GM23338 (cell line): ENCODE measurements around the gene SYT13.

Source experiments
- CREB1 ChIP-seq: fragments of 250-450 bp; sonication (Bioruptor Pico); IDR thresholded peaks from 2 replicates; pipeline ENCODE4 v1.5.0; 2020; ENCODE audit warnings: low read depth, mild to moderate bottlenecking, moderate library complexity
- EZH2 ChIP-seq: fragments of 200-600 bp; sonication (generic); IDR thresholded peaks from one replicate; pipeline ENCODE4 v1.8.0; 2017; ENCODE audit warnings: antibody characterized with exemption, mild to moderate bottlenecking, low read depth; ENCODE audit not compliant: unreplicated experiment
- EZH2phosphoT487 ChIP-seq: fragments of 200-600 bp; sonication (generic); IDR thresholded peaks from one replicate; pipeline ENCODE4 v1.8.1; 2018; ENCODE audit warnings: antibody characterized with exemption; ENCODE audit not compliant: unreplicated experiment
- JUNB ChIP-seq: IDR thresholded peaks from one replicate; pipeline ENCODE4 v1.6.1; 2016; ENCODE audit warnings: antibody characterized with exemption; ENCODE audit not compliant: unreplicated experiment
- NANOG ChIP-seq: IDR thresholded peaks from 2 replicates; pipeline ENCODE4 v1.6.1; 2016; ENCODE audit warnings: antibody characterized with exemption, borderline replicate concordance
- POLR2AphosphoS5 ChIP-seq: IDR thresholded peaks from 2 replicates; pipeline ENCODE4 v1.6.1; 2016; ENCODE audit warnings: antibody characterized with exemption, low read depth
- STAT1 ChIP-seq: IDR thresholded peaks from one replicate; pipeline ENCODE4 v1.6.1; 2016; ENCODE audit warnings: antibody characterized with exemption; ENCODE audit not compliant: unreplicated experiment
- ZNF114 ChIP-seq: fragments of 250-450 bp; sonication (Bioruptor Pico); IDR thresholded peaks from 2 replicates; pipeline ENCODE4 v1.5.0; 2020; ENCODE audit warnings: mild to moderate bottlenecking, moderate library complexity
- ZNF331 ChIP-seq: fragments of 250-450 bp; sonication (Bioruptor Pico); IDR thresholded peaks from 2 replicates; pipeline ENCODE4 v1.5.0; 2020; ENCODE audit warnings: low read depth, mild to moderate bottlenecking, moderate library complexity
- TF ChIP-seq, protein P1 (sequence below), 2 experiments: fragments of 200-600 bp in 1 of 2; sonication (generic) in 1 of 2; conservative IDR thresholded peaks; 2 replicates each; pipeline versions ENCODE4 v1.5.1 to v1.6.1; 2016 to 2017; ENCODE audit warnings: antibody characterized with exemption in 2 of 2, low read depth in 2 of 2, mild to moderate bottlenecking in 2 of 2, moderate library complexity in 1 of 2
- TF ChIP-seq, protein P2 (sequence below): IDR thresholded peaks from one replicate; pipeline ENCODE4 v1.6.1; 2018; ENCODE audit warnings: antibody characterized with exemption; ENCODE audit not compliant: unreplicated experiment
- TF ChIP-seq, protein P3 (sequence below): IDR thresholded peaks from 2 replicates; pipeline ENCODE4 v1.6.1; 2016; ENCODE audit warnings: antibody characterized with exemption
- TF ChIP-seq, protein P4 (sequence below): fragments of 250-450 bp; sonication (Bioruptor Pico); IDR thresholded peaks from 2 replicates; pipeline ENCODE4 v1.5.0; 2020; ENCODE audit warnings: mild to moderate bottlenecking, moderate library complexity

DNA sequence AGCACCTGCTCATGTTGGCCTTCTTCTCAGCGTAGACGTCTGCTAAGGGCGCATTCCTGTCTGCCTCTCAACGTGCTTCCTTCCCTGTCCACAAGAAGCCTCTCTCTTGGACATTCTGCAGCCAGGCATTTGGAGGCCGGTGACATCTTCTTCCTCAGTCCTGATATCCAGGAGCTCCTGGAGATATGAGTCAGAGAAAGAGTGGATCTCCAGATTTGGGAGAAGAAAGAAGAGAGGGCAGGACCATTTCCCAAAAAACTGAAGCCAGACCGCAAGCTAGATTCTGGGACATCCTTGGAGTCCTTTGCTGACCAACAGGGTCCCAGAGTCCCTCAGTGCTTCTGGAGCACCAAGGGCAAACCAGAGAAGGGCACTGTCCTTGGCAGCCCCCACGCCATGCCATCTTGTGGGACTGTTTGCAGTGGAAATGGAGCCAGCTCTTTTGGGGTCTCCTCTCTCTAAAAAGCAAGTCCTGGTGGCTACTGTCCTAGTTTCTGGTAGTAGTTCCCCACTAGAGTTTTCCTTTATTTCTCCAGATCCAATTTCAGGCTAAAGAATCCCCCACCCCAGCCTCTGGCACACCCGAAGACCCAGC, 36.1 kb upstream of the SYT13 start:
- TF ChIP-seq, protein P1, sequence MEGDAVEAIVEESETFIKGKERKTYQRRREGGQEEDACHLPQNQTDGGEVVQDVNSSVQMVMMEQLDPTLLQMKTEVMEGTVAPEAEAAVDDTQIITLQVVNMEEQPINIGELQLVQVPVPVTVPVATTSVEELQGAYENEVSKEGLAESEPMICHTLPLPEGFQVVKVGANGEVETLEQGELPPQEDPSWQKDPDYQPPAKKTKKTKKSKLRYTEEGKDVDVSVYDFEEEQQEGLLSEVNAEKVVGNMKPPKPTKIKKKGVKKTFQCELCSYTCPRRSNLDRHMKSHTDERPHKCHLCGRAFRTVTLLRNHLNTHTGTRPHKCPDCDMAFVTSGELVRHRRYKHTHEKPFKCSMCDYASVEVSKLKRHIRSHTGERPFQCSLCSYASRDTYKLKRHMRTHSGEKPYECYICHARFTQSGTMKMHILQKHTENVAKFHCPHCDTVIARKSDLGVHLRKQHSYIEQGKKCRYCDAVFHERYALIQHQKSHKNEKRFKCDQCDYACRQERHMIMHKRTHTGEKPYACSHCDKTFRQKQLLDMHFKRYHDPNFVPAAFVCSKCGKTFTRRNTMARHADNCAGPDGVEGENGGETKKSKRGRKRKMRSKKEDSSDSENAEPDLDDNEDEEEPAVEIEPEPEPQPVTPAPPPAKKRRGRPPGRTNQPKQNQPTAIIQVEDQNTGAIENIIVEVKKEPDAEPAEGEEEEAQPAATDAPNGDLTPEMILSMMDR (conservative IDR thresholded peaks at IDR 0.05; ENCODE audit: low read depth in 2 of 2): no peak
- TF ChIP-seq, protein P2, sequence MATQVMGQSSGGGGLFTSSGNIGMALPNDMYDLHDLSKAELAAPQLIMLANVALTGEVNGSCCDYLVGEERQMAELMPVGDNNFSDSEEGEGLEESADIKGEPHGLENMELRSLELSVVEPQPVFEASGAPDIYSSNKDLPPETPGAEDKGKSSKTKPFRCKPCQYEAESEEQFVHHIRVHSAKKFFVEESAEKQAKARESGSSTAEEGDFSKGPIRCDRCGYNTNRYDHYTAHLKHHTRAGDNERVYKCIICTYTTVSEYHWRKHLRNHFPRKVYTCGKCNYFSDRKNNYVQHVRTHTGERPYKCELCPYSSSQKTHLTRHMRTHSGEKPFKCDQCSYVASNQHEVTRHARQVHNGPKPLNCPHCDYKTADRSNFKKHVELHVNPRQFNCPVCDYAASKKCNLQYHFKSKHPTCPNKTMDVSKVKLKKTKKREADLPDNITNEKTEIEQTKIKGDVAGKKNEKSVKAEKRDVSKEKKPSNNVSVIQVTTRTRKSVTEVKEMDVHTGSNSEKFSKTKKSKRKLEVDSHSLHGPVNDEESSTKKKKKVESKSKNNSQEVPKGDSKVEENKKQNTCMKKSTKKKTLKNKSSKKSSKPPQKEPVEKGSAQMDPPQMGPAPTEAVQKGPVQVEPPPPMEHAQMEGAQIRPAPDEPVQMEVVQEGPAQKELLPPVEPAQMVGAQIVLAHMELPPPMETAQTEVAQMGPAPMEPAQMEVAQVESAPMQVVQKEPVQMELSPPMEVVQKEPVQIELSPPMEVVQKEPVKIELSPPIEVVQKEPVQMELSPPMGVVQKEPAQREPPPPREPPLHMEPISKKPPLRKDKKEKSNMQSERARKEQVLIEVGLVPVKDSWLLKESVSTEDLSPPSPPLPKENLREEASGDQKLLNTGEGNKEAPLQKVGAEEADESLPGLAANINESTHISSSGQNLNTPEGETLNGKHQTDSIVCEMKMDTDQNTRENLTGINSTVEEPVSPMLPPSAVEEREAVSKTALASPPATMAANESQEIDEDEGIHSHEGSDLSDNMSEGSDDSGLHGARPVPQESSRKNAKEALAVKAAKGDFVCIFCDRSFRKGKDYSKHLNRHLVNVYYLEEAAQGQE: no peak
- TF ChIP-seq POLR2AphosphoS5: no peak
- TF ChIP-seq, protein P3, sequence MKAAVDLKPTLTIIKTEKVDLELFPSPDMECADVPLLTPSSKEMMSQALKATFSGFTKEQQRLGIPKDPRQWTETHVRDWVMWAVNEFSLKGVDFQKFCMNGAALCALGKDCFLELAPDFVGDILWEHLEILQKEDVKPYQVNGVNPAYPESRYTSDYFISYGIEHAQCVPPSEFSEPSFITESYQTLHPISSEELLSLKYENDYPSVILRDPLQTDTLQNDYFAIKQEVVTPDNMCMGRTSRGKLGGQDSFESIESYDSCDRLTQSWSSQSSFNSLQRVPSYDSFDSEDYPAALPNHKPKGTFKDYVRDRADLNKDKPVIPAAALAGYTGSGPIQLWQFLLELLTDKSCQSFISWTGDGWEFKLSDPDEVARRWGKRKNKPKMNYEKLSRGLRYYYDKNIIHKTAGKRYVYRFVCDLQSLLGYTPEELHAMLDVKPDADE: no peak
- no peak for TF ChIP-seq EZH2phosphoT487
- no peak for TF ChIP-seq EZH2
- TF ChIP-seq JUNB: no peak
- TF ChIP-seq ZNF114 (CRISPR knock-in tag): no peak
- no peak for TF ChIP-seq CREB1 (CRISPR knock-in tag)
- no peak for TF ChIP-seq STAT1
- no peak for TF ChIP-seq NANOG
- TF ChIP-seq ZNF331: no peak
- TF ChIP-seq, protein P4, sequence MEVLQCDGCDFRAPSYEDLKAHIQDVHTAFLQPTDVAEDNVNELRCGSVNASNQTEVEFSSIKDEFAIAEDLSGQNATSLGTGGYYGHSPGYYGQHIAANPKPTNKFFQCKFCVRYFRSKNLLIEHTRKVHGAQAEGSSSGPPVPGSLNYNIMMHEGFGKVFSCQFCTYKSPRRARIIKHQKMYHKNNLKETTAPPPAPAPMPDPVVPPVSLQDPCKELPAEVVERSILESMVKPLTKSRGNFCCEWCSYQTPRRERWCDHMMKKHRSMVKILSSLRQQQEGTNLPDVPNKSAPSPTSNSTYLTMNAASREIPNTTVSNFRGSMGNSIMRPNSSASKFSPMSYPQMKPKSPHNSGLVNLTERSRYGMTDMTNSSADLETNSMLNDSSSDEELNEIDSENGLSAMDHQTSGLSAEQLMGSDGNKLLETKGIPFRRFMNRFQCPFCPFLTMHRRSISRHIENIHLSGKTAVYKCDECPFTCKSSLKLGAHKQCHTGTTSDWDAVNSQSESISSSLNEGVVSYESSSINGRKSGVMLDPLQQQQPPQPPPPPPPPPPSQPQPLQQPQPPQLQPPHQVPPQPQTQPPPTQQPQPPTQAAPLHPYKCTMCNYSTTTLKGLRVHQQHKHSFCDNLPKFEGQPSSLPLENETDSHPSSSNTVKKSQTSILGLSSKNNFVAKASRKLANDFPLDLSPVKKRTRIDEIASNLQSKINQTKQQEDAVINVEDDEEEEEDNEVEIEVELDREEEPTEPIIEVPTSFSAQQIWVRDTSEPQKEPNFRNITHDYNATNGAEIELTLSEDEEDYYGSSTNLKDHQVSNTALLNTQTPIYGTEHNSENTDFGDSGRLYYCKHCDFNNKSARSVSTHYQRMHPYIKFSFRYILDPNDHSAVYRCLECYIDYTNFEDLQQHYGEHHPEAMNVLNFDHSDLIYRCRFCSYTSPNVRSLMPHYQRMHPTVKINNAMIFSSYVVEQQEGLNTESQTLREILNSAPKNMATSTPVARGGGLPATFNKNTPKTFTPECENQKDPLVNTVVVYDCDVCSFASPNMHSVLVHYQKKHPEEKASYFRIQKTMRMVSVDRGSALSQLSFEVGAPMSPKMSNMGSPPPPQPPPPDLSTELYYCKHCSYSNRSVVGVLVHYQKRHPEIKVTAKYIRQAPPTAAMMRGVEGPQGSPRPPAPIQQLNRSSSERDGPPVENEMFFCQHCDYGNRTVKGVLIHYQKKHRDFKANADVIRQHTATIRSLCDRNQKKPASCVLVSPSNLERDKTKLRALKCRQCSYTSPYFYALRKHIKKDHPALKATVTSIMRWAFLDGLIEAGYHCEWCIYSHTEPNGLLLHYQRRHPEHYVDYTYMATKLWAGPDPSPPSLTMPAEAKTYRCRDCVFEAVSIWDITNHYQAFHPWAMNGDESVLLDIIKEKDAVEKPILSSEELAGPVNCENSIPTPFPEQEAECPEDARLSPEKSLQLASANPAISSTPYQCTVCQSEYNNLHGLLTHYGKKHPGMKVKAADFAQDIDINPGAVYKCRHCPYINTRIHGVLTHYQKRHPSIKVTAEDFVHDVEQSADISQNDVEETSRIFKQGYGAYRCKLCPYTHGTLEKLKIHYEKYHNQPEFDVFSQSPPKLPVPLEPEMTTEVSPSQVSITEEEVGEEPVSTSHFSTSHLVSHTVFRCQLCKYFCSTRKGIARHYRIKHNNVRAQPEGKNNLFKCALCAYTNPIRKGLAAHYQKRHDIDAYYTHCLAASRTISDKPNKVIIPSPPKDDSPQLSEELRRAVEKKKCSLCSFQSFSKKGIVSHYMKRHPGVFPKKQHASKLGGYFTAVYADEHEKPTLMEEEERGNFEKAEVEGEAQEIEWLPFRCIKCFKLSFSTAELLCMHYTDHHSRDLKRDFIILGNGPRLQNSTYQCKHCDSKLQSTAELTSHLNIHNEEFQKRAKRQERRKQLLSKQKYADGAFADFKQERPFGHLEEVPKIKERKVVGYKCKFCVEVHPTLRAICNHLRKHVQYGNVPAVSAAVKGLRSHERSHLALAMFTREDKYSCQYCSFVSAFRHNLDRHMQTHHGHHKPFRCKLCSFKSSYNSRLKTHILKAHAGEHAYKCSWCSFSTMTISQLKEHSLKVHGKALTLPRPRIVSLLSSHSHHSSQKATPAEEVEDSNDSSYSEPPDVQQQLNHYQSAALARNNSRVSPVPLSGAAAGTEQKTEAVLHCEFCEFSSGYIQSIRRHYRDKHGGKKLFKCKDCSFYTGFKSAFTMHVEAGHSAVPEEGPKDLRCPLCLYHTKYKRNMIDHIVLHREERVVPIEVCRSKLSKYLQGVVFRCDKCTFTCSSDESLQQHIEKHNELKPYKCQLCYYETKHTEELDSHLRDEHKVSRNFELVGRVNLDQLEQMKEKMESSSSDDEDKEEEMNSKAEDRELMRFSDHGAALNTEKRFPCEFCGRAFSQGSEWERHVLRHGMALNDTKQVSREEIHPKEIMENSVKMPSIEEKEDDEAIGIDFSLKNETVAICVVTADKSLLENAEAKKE (CRISPR knock-in tag): no peak
